ENCODE data around the gene CENPH. TPM values are rescaled to one million over a fixed set of nuclear protein-coding genes. Genes with fewer than 3 reads are reported as not detected.

CENPH gene
- total and polyA plus RNA-seq, 2 donors (not counting 3 experiments of a cell fraction or from before 2014, with no cell fraction given) = 6.5 to 16.4 TPM

DNA sequence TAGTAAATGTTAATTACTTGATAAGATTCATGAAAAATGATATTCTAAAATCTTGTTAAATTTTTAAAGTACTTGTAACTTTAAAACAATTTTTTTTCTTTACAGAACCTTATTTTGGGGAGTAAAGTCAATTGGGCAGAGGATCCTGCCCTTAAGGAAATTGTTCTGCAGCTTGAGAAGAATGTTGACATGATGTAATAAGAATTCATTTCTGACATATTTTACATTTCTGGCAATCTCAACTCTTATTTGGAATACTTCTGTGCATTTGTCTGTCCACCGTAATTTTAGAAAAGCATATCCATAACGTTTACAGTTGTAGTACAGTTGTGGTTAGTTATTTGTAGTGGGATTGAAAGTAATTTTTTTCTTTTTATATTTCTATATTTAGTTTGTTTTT is 20.2 kb downstream of the CENPH start:
- Histone ChIP-seq H3K4me3 (replicated peaks in 1 of 3; ENCODE audit: insufficient read depth in 1 of 3, low read depth in 1 of 3, low read length in 3 of 3) (no peak overlapping the region), H3K9ac (replicated peaks; ENCODE audit: extremely low read depth, insufficient read depth, low read length) (no peak overlapping the region), H4K20me1 (replicated peaks; ENCODE audit: control insufficient read depth, extremely low read depth, insufficient read depth, low read length) (no peaks in the 10 kb centered on the region), H3K4me2 (ENCODE audit: insufficient read depth, low read length) (no peak overlapping the region), H3K27me3 (ENCODE audit: control insufficient read depth in 2 of 2, insufficient read depth in 2 of 2, low read length in 2 of 2) (no peaks in the 10 kb centered on the region), H2AFZ (ENCODE audit: low read depth, low read length) (no peak overlapping the region), H3K79me2 (ENCODE audit: control insufficient read depth, insufficient read depth, low read length) (no peaks in the 10 kb centered on the region), H3K4me1 (ENCODE audit: control insufficient read depth, extremely low read depth, insufficient read depth, low read length) (no peaks in the 10 kb centered on the region), H3K9me1 (replicated peaks; ENCODE audit: control insufficient read depth, extremely low read depth, insufficient read depth, low read length) (no peaks in the 10 kb centered on the region), H3K36me3 (ENCODE audit: control insufficient read depth in 2 of 2, extremely low read depth in 1 of 2, insufficient read depth in 2 of 2, low read length in 2 of 2) (no peaks in the 10 kb centered on the region), H3K27ac (ENCODE audit: insufficient read depth, low read depth, low read length) (no peak overlapping the region), H3K9me3 (replicated peaks; ENCODE audit: control insufficient read depth, insufficient read depth, low read length) (no peaks in the 10 kb centered on the region)
- no TSS peak for BruUV-seq (replicated peaks)
- no peak for TF ChIP-seq FOS (IDR thresholded peaks at IDR 0.05; ENCODE audit: borderline replicate concordance, insufficient read depth, low read length)
- TF ChIP-seq EZH2 (IDR thresholded peaks at IDR 0.05; ENCODE audit: borderline replicate concordance, low read depth, low read length, severe bottlenecking) = no peak
- no peak for TF ChIP-seq GATA2 (IDR thresholded peaks at IDR 0.05; ENCODE audit: insufficient read depth, insufficient read length, low read depth, low read length)
- no peak for TF ChIP-seq JUN (IDR thresholded peaks at IDR 0.05; ENCODE audit: borderline replicate concordance, insufficient read depth, insufficient read length, low read depth)
- TF ChIP-seq CTCF (IDR thresholded peaks at IDR 0.05; ENCODE audit: extremely low read depth in 1 of 2, insufficient read depth in 1 of 2, low read depth in 1 of 2, low read length in 2 of 2) = no peak
- TF ChIP-seq, protein P1, sequence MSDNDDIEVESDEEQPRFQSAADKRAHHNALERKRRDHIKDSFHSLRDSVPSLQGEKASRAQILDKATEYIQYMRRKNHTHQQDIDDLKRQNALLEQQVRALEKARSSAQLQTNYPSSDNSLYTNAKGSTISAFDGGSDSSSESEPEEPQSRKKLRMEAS (IDR thresholded peaks at IDR 0.05; ENCODE audit: insufficient read depth, insufficient read length) = no peak
- no peak for TF ChIP-seq POLR2AphosphoS5 (IDR thresholded peaks at IDR 0.05; ENCODE audit: insufficient read depth, low read depth, low read length)
- TF ChIP-seq MYC (IDR thresholded peaks at IDR 0.05; ENCODE audit: low read depth, low read length) = no peak
- no peak for TF ChIP-seq POLR2A (IDR thresholded peaks at IDR 0.05; ENCODE audit: low read depth, low read length)
- FAIRE-seq = peak; percentile 28
- intact Hi-C loops (cut with micrococcal nuclease) = no loop called here
- dilution Hi-C loops (cut with MboI; ENCODE audit: extremely low pct_ligation_motif_present, low sequenced_read_pairs) = no loop called here
- CTCF ChIA-PET = no interaction called here
- POLR2A ChIA-PET = no interaction called here
- no peak for DNase-seq (ENCODE audit: low read depth, low spot score)

All from endothelial cell of umbilical vein (primary cell).